Left kidney (tissue), 8 donors: ENCODE data around the gene PIAS4. TPM values are rescaled to one million over a fixed set of nuclear protein-coding genes. Genes with fewer than 3 reads are reported as not detected.
"Not testable (repeated sequence)": the region's sequence is repeated elsewhere in the genome, so short reads cannot be mapped to it uniquely, and the experiment has no call there.

Experiments
- DNase-seq: peaks from one replicate; pipeline ENCODE4 v3.0.0-alpha.2; 2013
- long read RNA-seq, 8 donors: transcript quantifications; one replicate each; lab custom pipeline, GENCODE V29; 2026
- polyA plus RNA-seq: library from polyadenylated mRNA; unstranded; fragments of 120-200 nt; gene quantifications from one replicate; pipeline ENCODE4 v1.2.1, GENCODE V29; 2013; ENCODE audit not compliant: insufficient read length

Gene PIAS4, protein sequence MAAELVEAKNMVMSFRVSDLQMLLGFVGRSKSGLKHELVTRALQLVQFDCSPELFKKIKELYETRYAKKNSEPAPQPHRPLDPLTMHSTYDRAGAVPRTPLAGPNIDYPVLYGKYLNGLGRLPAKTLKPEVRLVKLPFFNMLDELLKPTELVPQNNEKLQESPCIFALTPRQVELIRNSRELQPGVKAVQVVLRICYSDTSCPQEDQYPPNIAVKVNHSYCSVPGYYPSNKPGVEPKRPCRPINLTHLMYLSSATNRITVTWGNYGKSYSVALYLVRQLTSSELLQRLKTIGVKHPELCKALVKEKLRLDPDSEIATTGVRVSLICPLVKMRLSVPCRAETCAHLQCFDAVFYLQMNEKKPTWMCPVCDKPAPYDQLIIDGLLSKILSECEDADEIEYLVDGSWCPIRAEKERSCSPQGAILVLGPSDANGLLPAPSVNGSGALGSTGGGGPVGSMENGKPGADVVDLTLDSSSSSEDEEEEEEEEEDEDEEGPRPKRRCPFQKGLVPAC
- polyA plus RNA-seq, result 32.6 TPM
- long read RNA-seq, donor 1, transcript PIAS4-201 (11 exons, 3,159 nt), result major isoform, 7 of 31 reads
- long read RNA-seq, donor 1, partial matches to known transcripts, result 24 of 31 reads
- long read RNA-seq, donor 1, other reads (novel, unspliced or antisense), result 0 of 31 reads
- long read RNA-seq, donor 2, transcript PIAS4-201 (11 exons, 3,159 nt), result major isoform, 9 of 9 reads
- long read RNA-seq, donor 2, partial matches to known transcripts, result 0 of 9 reads
- long read RNA-seq, donor 2, other reads (novel, unspliced or antisense), result 0 of 9 reads
- long read RNA-seq, donor 3, transcript PIAS4-201 (11 exons, 3,159 nt), result major isoform, 13 of 21 reads
- long read RNA-seq, donor 3, partial matches to known transcripts, result 8 of 21 reads
- long read RNA-seq, donor 3, other reads (novel, unspliced or antisense), result 0 of 21 reads
- long read RNA-seq, donor 4, result 0 reads
- long read RNA-seq, donor 5, transcript PIAS4-201 (11 exons, 3,159 nt), result major isoform, 8 of 8 reads
- long read RNA-seq, donor 5, partial matches to known transcripts, result 0 of 8 reads
- long read RNA-seq, donor 5, other reads (novel, unspliced or antisense), result 0 of 8 reads
- long read RNA-seq, donor 6, transcript PIAS4-201 (11 exons, 3,159 nt), result major isoform, 17 of 46 reads
- long read RNA-seq, donor 6, partial matches to known transcripts, result 29 of 46 reads
- long read RNA-seq, donor 6, other reads (novel, unspliced or antisense), result 0 of 46 reads
- long read RNA-seq, donor 7, transcript PIAS4-201 (11 exons, 3,159 nt), result major isoform, 12 of 12 reads
- long read RNA-seq, donor 7, partial matches to known transcripts, result 0 of 12 reads
- long read RNA-seq, donor 7, other reads (novel, unspliced or antisense), result 0 of 12 reads
- long read RNA-seq, donor 8, partial matches to known transcripts, result 0 of 2 reads
- long read RNA-seq, donor 8, other reads (novel, unspliced or antisense), result 0 of 2 reads

DNA sequence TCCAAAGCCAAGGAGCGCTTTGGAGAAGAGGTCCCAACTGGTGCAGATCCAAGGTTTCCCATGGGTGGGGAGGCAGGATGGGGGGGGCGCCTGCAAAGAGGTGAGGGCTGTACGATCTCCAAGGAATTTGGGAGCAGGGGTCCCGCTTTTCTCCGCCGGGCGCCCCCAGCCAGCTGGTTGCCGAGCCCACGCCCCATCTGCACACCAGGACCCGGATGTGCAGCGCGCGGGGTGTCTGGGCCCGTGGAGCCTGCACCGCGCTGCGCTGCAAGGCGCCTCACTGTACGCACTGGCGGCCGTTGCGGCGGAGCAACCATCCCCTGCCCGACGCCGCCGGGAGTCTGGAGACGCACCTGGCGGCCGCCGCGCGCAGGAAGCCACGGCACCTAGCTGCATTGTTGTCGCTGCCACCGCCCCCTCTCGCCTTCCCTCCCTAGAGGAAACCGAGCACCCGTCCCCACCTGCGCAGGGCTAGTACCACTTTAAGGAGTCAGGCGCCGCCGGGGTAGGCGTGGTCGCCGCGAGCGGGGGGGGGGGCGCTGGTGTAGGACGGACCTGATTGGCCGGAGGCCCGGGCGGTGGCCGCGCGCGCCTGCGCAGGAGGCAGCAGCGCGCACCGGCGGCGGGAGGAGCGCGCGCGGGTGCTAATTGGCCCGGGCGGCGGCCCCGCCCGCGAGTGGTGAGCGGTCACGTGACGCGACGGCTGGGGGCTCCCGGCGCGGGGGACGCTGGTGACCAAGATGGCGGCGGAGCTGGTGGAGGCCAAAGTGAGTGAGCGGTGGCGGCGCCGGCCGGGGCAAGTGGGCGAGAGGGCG is at the start of gene PIAS4:
Gene PIAS4 (plus strand): TSS at position 716 of the 815 bp plus-strand sequence. CDS start 25 bp downstream, at position 741.
- peak; percentile 97 for DNase-seq

DNA sequence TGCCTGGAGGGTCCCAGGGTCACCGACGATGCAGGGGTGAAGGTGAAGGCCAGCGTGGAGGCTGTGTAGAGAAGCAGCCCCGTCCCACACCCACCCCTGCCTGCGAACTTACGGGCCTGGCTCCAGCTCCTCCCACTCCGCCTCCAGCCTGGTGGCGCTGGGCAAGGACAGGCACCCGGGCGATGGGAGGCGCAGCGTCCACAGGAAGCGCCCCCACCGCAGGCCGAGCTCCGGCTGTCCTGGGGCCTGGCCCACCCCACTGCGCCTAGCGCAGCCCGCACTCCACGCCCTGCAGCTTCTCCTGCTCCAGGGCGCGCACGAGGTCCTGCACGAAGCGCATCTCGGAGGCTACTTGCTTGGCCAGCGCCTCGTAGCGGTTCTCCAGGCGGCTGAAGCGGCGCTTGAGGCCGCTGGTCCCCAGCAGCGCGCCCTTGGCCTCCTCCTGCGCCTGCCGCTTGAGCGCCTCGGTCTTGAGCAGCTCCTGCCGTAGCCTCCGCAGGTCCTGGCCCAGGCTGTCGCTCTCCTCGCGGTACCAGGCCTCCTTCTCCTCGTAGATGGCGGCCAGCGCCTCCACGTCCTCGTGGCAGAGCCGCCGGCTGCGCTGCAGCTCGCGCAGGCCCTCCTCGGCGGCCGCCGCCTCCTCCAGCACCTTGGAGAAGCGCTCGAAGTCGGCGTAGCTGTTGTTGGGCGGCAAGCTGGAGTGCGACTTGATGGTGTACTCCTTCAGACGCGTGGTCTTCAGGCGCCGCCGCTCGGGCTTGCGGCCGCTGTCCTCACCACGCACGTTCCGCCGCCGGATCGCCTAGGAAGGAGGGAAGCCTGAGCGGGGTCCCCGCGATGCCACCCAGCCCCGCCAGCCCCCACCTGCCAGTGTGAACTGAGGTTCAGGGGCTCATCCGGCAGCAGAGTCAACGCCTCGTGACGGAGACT is 48.4 kb upstream of the PIAS4 start:
- DNase-seq, result no peak

DNA sequence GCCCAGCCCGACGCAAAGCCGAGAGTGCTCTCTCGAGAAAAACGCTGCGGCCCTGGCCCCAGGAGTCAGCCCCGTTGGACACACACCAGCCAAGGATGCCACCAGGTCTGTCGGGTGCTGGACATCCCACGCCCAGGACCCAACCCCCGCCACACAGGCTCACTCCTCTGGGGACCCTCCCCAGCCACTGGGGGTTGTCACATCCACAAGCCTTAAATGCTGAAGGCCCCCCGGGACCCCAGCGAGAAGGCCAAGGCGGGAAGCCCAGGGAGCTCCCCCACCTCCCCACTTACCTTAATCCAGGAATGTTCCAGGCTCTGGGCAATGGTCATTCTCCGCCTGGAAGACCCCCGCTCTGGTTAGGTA is 47.8 kb upstream of the PIAS4 start:
- DNase-seq, result no peak

DNA sequence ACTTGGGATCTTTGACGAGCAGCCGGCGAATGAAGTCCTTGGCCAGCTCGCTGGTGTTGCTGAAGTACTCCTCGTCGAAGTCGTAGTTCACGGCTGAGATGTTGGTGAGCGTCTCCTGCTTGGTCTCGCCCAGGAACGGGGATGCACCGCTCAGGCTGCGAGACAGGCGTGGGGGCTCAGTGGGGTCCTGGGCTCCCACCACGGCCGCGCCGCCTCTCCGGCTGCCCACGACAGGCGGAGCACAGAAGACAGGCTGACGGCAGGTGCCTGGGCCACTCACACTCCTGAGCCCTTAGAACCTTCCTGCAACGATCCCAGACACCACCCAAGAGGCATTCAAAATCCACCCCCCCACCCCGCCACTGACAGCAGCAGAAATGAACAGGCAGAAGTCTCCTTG is 46.5 kb upstream of the PIAS4 start:
- DNase-seq, result no peak

DNA sequence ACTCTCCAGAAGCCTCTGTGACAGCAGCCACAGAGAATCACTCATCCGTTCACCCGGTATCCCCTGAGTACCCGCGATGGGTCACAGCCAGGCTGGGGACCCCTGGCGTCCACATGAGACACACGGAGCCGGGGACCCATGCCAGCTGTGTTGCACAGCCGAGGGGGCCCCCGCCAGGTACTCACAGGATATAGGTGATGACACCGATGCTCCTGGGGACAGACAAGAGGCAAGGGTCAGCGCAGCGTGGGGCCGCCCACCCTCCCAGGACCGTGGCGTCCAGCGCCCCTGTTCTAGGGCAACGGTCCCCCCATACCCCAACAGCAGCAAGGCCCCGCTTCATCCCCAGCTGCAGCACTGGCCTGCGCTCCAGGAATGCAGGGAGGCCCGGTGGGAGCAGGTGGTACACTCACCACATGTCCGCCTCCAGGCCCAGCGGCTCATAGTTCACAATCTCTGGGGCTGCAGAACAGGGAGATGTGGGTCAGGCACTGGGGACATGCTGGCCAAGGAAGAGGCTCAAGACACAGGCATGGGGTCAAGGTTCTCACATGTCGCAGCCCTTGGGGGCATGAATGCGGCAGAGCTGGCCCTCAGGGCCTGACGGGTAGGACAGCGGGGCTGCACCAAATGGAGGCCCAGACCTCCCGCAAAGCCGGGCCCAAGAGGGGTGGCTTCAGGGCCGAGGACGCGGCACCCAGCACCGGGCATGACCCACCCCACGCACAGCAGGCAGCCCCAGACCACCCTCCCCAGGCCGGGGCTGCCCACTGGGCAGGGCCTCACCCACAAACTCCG is 43.9 kb upstream of the PIAS4 start:
- no peak for DNase-seq

DNA sequence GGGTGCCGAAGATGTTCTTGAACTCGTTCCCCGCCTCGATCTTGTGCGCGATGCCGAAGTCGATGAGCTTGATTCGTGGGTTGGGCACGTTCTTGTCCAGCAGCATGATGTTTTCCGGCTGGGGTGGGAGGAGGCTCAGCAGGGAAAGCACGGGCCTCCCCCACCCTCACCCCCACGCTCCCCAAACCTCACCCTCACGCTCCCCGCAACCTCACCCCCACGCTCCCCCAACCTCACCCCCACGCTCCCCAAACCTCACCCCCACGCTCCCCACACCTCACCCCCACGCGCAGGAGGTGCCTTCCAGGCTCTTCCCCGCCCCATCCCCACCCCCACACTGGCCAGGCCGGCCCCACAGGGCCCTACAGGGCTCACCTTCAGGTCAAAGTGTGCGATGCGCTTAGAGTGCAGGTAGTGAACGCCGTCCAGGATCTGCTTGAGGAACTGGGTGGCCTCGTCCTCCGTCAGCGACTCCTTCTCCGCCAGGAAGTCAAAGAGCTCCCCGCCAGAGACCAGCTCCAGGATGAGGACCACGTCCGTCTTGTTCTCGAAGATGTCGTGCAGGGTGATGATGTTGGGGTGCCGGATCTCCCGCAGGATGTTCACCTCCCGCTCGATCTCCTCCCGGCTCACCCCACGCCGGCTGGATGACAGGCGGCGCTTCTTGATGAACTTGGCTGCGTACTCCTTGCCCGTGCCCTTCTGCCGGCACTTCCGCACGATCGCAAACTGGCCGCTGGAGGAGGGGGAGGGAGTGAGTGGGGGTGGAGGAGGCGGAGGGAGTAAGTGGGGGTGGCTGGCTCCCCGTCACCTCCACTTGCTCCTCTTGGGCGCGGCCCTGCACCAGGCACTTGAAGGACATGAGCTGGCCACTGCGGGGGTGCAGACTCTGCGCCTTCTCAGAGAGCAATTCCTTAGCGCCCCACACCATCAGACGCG is 43.0 kb upstream of the PIAS4 start:
- DNase-seq, result no peak

DNA sequence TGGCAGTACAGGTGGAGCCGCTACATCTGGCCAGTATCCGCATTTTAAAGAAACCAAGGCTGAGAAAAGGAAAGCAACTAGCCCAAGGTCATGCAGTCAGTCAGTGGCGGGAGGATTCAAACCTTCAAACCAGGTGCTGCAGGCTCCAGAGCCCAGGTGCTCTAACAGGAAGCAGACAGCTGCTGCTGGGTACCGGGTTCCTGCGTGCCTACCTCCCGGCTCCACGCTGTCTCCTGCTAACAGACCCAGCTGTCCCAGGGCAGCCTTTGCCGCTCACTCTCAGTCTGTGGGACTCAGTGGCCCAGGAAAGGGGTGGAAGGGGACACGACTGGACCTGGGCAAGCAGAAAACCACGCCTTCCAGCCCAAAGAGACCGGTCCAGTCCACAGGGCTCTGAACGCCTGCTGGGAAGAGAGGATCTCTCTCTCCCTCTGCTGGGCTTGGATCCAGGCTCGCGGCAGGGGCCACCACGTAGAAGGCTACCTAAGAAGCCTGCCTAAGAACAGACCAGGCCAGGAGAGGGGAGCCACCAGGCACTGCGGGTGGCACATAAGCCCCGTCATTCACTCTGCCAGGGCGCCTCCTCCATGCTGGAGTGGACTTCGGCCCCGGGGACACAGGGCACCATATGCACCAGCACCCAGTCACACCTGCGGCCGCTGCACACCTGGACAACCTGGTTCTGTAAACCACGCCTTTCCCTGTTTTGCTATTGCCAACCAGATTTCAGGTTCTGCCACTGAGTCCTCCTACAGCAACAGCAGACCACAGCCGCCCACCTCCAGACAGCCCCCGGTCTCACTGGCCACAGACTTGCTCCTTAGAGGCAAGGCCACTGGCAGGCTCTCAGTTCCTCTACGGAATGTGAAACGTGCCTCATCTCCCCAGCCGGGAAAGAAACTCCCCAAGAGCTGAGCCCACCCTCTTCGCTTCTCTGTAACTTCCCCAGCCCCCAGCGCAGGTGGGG is 41.2 kb upstream of the PIAS4 start:
- no peak for DNase-seq

DNA sequence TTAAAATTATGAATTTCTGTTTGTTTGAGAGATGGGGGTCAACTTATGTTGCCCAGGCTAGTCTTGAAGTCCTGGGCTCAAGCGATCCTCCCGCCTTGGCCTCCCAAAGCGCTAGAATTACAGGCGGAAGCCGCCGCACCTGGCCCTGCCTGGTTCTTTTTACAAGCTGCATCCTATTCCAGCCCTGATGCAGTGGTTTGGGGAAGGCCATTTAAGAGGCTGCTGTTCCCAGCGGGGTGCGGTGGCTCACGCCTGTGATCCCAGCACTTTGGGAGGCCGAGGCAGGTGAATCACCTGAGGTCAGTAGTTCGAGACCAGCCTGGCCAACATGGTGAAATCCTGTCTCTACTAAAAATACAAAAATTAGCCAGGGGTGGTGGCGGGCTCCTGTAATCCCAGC is 39.6 kb upstream of the PIAS4 start:
- DNase-seq, result not testable (repeated sequence)

DNA sequence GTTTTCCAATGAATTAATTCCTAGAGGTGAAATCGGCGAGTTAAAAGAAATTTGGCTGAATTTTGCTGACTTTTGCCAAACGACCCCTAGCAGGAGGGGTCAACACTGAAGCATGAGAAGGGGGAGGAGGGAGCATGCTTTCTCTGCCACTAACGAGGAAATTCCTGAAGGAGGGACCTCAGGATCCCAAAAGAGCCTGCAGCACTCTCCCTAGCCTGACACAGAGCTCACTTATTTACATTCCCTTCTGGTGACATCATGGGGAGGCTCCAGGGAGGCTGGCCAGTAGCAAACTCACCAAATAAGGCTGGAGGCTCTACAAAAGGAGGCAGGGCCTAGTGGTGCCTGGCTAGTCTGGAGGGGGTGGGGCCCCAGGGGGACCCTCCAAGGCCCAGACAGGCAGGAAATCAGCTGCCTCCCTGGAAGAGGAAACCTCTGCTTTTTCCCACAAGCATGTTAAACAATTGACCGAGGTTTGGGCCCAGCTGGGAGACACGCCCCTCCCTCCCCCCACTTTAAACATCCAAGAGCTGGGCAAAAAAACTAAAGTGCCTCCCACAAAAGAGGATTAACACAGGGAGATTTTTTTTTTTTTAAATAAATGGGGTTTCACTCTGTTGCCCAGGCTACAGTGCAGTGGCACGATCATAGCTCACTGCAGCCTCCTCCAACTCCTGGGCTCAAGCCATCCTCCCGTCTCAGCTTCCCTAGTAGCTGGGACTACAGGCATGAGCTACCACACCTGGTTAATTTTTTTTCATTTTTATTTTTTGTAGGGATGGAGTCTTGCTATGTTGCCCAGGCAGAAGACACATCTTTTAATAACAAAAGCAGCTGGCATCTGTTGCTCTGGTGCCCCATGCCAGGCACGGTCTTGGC is 38.7 kb upstream of the PIAS4 start:
- peak; percentile 90 for DNase-seq

DNA sequence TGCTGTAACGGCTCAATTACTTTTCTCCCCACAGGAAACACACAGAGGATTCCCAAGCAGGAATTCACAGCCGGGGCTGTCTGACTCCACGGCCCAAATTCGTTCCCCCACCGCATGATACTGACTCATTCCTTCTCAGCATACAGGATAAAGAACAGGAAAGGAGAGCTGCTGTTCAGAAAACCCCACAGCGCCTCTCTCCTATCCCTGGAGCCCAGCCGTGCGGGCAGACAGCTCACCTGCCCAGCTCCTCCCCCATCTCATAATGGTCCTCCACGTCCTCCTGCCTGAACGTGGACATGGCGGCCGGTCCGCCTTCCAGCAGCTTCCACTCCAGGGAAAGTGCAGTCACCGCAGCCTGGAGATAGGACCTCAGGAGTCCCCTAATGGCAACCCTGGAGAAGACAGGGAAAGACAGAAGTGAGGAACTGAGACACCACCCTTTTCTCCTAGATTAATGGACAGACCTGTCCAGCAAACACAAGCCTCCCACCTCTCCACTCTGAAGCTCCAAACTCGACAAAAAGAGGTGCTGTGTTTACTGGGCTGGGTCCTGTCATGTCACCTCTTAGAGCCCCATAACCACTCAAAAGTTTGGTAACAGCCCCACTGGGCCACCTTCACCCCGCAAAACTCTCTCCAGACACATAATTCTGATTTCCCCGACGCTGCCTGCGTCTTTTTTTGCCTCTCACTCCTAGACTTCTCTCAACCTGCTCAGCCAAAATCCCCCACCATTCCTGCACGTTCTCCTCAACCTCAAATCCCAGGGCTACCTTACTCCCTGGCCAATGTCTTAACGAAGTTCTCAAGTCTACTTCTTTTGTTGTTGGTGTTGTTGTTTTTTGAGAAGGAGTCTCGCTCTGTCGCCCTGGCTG is 37.9 kb upstream of the PIAS4 start:
- DNase-seq, result peak; percentile 13

DNA sequence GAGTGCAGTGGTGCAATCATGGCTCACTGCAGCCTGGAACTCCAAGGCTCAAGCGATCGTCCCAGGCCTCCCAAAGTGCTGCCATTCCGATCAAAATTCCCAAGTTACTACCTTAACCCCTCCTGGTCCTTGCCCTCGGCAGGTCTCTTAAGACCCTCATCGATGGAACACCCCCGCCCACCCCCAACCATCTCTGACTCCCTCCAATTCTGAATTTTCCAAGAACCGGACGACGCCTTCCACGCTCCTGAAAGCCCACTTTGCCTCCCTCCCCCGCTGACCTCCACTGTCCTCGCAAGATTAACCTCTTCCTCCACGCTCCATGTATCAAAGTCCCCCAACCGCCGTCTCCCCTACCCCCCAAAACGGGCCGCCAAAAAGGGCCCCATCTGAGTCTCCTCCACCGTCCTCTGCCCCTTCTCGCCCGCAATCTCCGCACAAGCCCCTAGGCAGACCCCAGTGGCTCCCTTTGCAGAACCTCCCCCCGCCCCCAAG is 37.2 kb upstream of the PIAS4 start:
- DNase-seq, result no peak

DNA sequence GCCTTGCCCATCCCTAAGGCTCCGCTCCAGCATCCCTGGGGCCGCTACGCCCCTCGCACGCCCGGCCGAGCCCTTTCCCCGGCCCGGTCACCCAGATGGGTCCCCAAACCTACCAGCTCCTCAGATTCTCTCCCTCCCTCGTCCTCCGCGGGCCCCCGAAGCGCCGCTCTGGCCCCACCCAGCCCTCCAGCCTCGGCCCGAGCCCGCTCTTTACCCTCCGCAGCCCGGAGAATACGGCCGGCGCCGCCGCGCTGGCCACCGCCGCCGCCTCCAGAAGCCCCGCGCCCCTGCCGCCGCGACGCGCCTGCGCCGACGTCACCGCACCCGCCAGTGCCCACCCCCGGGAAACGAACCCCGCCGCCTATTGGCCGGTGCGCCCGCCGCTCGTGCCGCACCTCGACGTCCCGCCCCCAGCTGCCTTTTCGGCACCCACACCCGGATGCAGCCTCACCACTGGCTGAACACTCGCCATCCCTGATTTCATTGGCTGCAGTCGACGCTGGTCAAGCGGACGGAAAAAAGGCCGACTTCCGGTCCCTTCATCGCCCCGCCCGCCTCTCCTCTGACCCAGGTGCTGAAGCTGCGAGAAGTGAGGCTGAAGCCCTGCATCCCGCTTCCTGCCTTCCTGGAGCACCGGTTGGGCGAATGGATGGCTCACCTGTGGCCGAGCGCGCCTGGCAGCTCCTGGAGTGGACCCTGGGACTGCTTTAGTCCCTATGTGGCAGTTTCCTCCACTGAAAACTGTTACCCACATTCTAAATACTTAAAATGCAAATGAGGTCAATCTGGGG is 36.5 kb upstream of the PIAS4 start, which contains the start of gene DAPK3:
Gene DAPK3 (minus strand): TSS at position 292 of the 791 bp plus-strand sequence. CDS start 1,364 bp downstream, outside the sequence.
- DNase-seq, result peak; percentile 95

DNA sequence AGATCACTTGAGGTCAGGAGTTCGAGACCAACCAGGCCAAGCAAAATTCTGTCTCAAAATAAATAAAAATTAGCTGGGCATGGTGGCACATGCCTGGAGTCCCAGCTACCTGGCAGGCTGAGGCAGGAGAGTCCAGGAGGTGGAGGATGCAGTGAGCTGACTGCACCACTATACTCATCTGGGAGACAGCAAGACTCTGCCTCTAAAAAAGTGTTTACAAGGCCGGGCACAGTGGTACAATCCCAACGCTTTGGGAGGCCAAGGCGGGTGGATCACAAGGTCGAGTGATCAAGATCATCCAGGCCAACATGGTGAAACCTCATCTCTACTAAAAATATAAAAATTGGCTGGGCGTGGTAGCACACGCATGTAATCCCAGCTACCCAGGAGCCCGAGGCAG is 32.4 kb upstream of the PIAS4 start:
- no peak for DNase-seq
